GM21723 (cell line): ENCODE measurements around the gene ASB13.
"Not testable (repeated sequence)": the region's sequence is repeated elsewhere in the genome, so short reads cannot be mapped to it uniquely, and the experiment has no call there.

Source experiments
- ATAC-seq: cut with Tn5 transposase; IDR thresholded peaks from one replicate; pipeline ENCODE4 v1.9.1; 2021; ENCODE audit warnings: mild to moderate bottlenecking, moderate library complexity; ENCODE audit not compliant: unreplicated experiment

Gene ASB13

GRCh38 chr10:5608608-5609220, 57.7 kb downstream of the ASB13 start:
- no peak for ATAC-seq

GRCh38 chr10:5607594-5607993, 58.8 kb downstream of the ASB13 start:
- no peak for ATAC-seq

DNA sequence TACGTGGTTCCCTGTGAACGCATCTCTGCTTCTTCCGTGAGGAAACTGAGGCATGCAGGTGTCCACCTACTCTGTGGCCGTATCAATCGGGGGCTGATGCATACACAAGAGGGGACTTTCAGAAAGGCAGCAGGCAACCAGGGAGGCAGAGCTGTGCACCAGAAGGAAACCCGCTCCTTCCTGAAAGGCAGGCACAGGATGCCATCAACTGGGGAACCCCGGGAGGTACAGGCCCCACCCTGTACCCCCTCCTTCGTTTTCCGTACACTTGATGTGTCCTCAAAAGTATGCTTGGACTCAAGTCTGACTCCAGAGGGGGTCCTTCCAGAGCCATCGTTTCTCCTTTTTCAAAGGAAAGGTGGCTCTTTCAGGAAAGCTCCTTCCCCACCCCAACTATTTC, 59.5 kb downstream of the ASB13 start:
- ATAC-seq, result no peak

DNA sequence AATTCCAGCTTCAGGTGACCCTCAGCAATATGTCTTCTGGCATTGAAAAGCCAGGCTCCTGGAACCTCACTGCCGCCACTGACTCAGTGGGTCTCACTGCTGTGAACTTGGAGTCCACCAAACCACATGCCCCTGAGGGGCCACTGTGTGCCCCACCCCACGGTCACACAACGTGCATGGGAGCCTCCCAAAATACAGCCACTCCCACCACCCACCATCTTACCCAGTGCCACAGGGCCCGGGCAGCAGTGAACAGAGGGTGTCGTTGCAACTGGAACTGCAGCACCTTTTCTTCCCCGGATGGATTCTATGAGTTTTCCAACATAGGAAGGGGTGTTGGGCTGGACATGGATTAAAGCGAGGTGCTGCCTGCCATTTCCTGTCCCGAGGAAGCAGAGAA, 60.1 kb downstream of the ASB13 start:
- ATAC-seq, result no peak

DNA sequence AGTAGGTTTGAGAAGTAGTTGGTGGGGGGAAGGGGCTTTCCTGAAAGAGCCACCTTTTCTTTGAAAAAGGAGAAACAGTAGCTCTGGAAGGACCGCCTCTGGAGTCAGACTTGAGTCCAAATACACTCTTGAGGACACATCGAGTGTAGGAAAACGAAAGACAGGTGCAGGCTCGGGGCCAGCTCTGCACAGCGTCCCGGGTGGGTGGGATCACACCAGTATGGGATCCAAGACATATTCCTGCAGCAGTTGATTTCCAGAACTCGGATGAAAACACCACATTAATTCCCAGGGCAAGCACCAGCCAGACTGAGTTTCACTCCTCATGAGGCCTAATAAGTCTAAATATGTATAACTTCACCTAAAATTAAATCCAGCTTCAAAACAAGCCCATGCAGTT, 61.4 kb downstream of the ASB13 start:
- ATAC-seq, result no peak

- no peak for ATAC-seq
Measured at GRCh38 chr10:5604236-5604925, 62.0 kb downstream of the ASB13 start.

DNA sequence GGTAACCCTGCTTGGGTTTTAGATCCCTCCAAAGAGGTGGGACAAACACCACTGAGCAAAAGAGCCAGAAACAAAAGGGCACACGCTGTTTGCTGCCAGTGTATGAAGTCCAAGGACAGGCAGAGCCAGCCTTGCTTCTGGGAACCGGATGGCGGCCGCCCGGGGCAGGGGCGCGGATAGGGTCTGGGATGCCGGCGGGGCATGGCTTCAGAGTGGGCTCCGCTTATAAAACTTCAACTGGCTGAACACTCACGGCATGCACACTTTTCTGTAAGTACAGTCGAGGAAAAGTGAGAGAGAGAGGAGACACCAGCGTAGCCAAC, 62.6 kb downstream of the ASB13 start:
- ATAC-seq, result no peak

DNA sequence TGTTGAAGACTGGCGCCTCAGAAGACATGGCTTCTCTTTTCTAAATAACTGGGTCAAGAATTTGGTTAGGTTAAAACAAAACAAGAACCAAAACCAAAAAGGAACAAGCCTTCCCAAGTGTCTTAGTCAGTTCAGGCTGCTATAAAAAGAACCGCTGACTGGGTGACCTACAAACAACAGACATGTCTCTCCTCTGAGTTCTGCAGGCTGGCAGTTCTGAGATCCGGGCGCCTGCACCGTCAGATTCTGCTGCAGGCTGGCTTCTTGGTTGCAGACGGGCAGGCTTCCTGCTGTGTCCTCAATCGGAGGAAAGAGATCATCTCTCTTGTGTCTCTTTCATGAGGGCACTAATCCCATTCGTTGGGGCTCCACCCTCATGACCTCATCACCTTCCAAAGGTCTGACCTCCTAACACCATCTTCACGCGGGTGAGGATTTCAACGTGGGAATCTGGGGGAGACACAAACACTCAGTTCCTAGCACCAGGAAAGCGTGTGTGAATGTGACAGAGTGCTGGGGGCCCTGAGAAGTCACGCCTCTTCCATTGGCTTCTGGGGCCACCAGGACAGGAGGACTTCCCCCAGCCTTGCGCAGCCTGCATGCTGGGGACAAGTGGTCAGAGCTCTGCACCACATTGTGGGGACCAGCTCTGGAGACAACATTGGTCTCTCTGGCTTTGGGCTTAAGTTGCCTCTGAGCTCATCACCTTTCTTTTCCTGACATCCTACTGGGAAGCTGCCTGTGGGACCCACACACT, 63.1 kb downstream of the ASB13 start:
- ATAC-seq, result no peak

- ATAC-seq, result no peak
Measured at GRCh38 chr10:5601826-5602495, 64.4 kb downstream of the ASB13 start.

DNA sequence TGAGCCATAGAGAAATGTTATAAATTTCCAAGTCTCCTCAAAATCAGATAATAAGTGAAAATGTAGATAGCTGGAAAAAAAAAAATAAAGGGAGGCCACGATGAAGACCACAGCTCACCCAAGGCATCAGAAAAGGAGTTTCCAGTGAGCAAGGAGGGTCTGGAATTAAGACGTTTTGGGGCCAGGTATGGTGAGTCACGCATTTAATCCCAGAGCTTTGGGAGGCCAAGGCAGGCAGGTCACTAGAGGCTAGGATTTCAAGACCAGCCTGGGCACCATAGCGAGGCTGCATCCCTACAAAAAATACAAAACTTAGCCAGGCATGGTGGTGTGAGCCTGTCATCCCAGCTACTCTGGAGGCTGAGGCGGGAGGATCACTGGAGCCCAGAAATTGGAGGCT, 65.5 kb downstream of the ASB13 start:
- no peak for ATAC-seq

- no peak for ATAC-seq
Measured at GRCh38 chr10:5599613-5600520, 66.5 kb downstream of the ASB13 start.

DNA sequence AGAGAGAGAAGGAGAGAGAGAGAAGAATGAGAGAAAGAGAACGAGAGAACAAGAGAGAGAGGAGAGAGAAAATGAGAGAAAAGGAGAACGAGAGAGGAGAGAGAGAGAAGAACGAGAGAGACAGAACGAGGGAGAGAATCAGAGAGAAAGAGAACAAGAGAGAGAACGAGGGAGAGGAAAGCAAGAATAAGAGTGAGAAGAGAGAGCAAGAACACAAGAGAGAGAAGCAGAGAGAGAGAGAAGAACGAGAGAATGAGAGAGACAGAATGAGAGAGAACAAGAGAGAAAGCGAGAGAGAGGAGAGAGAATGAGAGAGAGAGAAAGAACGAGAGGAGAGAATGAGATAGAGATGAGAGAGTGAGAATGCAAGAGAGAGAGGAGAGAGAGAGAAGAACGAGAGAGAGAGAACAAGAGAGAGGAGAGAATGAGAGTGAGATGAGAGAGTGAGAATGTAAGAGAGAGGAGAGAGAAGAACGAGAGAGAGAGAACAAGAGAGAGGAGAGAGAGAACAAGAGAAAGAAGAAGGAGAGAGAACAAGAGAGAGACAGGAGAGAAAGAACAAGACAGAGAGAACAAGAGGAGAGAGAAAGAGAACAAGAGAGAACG, 68.2 kb downstream of the ASB13 start:
- ATAC-seq, result no peak

- ATAC-seq, result no peak
Measured at GRCh38 chr10:5596611-5597341, 69.6 kb downstream of the ASB13 start.

DNA sequence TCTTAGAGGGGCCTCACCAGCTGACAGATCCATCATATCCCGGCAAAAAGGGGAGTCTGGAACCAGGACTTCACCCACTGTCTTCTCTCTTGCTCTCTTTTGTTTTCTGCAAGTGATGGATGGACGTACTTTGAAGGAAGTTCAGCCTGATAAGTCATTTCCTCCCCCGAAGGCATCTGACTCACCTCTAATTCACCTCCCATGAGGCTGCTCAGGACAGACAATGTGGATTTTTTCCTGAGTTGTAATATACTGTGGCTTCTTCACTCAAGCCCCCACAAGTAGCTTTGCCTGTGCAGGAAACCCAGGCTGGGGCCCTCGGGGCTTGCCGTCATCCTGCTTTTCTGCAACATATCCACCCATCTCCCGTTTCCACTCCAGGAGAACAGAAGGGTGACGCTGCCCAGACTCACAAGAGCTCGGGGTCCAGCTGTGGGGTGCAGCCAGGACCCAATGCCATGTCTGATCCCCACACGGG, 70.4 kb downstream of the ASB13 start:
- no peak for ATAC-seq

- ATAC-seq, result no peak
Measured at GRCh38 chr10:5595591-5595990, 70.8 kb downstream of the ASB13 start.

- no peak for ATAC-seq
Measured at GRCh38 chr10:5595095-5595494, 71.3 kb downstream of the ASB13 start.

- ATAC-seq, result no peak
Measured at GRCh38 chr10:5594271-5595049, 71.9 kb downstream of the ASB13 start.

- ATAC-seq, result not testable (repeated sequence)
Measured at GRCh38 chr10:5593347-5593746, 73.0 kb downstream of the ASB13 start.

GRCh38 chr10:5592070-5592469, 74.3 kb downstream of the ASB13 start:
- no peak for ATAC-seq
